Right lobe of liver (tissue), 4 donors: ENCODE results near the gene OPN3.

ENCODE experiments used
- POLR2A ChIP-seq: fragments of 450-650 bp; IDR thresholded peaks from one replicate; pipeline ENCODE4 v1.6.1; 2017; ENCODE audit warnings: antibody characterized with exemption, mild to moderate bottlenecking
- TF ChIP-seq, protein P1 (sequence below), 4 donors: fragments of 200-600 bp in 3 of 4; fragments of 450-650 bp in 1 of 4; IDR thresholded peaks; one replicate each; pipeline versions ENCODE4 v1.5.1 to v1.8.0; 2016 to 2022; ENCODE audit warnings: antibody characterized with exemption in 4 of 4, mild to moderate bottlenecking in 2 of 4
- donor health status: DM: no; HTN: no; CAD: no.
- donor health status: DM: no; HTN: no; CAD: no.
- donor health status: DM: no; HTN: yes; CAD: no.

DNA sequence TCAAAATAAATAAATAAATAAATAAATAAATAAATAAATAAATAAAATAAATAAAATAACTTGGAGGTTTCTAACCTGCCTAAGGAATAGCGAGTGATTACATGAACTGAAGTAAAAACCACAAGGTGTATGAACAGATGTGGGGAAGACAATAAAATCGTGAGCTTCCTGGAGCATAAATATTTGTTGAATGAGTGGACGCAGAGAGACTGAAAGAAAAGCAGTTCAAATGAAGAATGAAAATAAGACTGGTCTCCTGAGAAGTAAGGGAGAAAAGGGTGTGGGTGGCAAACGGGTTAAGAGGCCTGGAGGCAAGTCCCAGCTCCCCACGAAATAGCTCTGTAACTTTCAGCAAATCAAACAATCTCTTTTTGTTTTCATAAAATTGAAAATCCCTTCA is 33.6 kb downstream of the OPN3 start:
- TF ChIP-seq, protein P1, sequence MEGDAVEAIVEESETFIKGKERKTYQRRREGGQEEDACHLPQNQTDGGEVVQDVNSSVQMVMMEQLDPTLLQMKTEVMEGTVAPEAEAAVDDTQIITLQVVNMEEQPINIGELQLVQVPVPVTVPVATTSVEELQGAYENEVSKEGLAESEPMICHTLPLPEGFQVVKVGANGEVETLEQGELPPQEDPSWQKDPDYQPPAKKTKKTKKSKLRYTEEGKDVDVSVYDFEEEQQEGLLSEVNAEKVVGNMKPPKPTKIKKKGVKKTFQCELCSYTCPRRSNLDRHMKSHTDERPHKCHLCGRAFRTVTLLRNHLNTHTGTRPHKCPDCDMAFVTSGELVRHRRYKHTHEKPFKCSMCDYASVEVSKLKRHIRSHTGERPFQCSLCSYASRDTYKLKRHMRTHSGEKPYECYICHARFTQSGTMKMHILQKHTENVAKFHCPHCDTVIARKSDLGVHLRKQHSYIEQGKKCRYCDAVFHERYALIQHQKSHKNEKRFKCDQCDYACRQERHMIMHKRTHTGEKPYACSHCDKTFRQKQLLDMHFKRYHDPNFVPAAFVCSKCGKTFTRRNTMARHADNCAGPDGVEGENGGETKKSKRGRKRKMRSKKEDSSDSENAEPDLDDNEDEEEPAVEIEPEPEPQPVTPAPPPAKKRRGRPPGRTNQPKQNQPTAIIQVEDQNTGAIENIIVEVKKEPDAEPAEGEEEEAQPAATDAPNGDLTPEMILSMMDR (IDR thresholded peaks at IDR 0.05), result no peak
- no peak for TF ChIP-seq POLR2A
